Sigmoid colon (tissue), 7 donors: ENCODE results near the gene SPAG16. TPM values are rescaled to one million over a fixed set of nuclear protein-coding genes. Genes with fewer than 3 reads are reported as not detected.

Source experiments
- DNase-seq: peaks from one replicate; pipeline ENCODE4 v3.0.0-alpha.2; 2019
- H3K27ac ChIP-seq, 4 donors: fragments of 200-600 bp; sonication (generic); one replicate each; pipeline ENCODE4 v1.5.1; 2016 to 2019; ENCODE audit warnings: mild to moderate bottlenecking in 1 of 4
- H3K27me3 ChIP-seq, 3 donors: fragments of 200-600 bp; sonication (generic); one replicate each; pipeline ENCODE4 v1.5.1; 2019; ENCODE audit warnings: mild to moderate bottlenecking in 1 of 3
- H3K36me3 ChIP-seq, 4 donors: fragments of 200-600 bp; sonication (generic); one replicate each; pipeline ENCODE4 v1.5.1; 2016 to 2019
- H3K4me1 ChIP-seq, 4 donors: fragments of 200-600 bp; sonication (generic); one replicate each; pipeline ENCODE4 v1.5.1; 2017 to 2019
- H3K4me3 ChIP-seq, 4 donors: fragments of 200-600 bp; sonication (generic); one replicate each; pipeline ENCODE4 v1.5.1; 2017 to 2019; ENCODE audit warnings: mild to moderate bottlenecking in 2 of 4, moderate library complexity in 1 of 4
- H3K9me3 ChIP-seq, 4 donors: fragments of 200-600 bp in 3 of 4; sonication (generic) in 3 of 4; one replicate each; pipeline versions ENCODE4 v1.5.1 to v1.6.1; 2013 to 2019
- CTCF ChIP-seq, 4 experiments: fragments of 450-650 bp in 3 of 4; fragments of 200-600 bp in 1 of 4; IDR thresholded peaks; one replicate each; pipeline ENCODE4 v1.5.1; 2016 to 2019; ENCODE audit warnings: antibody characterized with exemption in 4 of 4, mild to moderate bottlenecking in 3 of 4, moderate library complexity in 2 of 4
- EP300 ChIP-seq, 4 donors: sonication (generic); formaldehyde crosslinking; IDR thresholded peaks; one replicate each; pipeline ENCODE4 v1.6.1; 2017; ENCODE audit warnings: antibody characterized with exemption in 4 of 4
- POLR2A ChIP-seq, 2 donors: fragments of 450-650 bp; IDR thresholded peaks; one replicate each; pipeline ENCODE4 v1.6.1; 2016; ENCODE audit warnings: antibody characterized with exemption in 2 of 2, mild to moderate bottlenecking in 2 of 2, moderate library complexity in 2 of 2
- POLR2AphosphoS5 ChIP-seq, 4 donors: sonication (generic); formaldehyde crosslinking; IDR thresholded peaks; one replicate each; pipeline ENCODE4 v1.6.1; 2017; ENCODE audit warnings: antibody characterized with exemption in 4 of 4
- WGBS, 2 donors: extraction: QIAGEN DNeasy Blood & Tissue Kit; methylation state at CpG; one replicate each; pipeline ENCODE4 v1.1.7; 2013; 5-methylcytosine and 5-hydroxymethylcytosine counted together
- intact Hi-C: fragments of 100-400 bp; cut with DNase I; formaldehyde crosslinking; loops from one replicate; pipeline ENCODE4 v1.15.1; 2023
- polyA plus RNA-seq, 3 donors: library from polyadenylated mRNA; stranded (reverse); fragments of 200-250 nt; gene quantifications; one replicate each; pipeline ENCODE4 v1.2.3, GENCODE V29; 2013
- total RNA-seq, 4 donors: library from RNA; depleted of rRNA; stranded (reverse); fragments of >200 nt; gene quantifications; one replicate each; pipeline ENCODE4 v1.1.0, GENCODE V29; 2016
- donor health status: healthy with polysubstance abuse.
- donor health status: Bipolar disorder and iron deficiency.
- donor health status: healthy.

The SPAG16 gene
- total and polyA plus RNA-seq, 7 donors = 13.1 to 70.3 (median 36.0) TPM

GRCh38 chr2:214180071-214180470 is 895.8 kb downstream of the SPAG16 start:
- Histone ChIP-seq H3K4me1 (peaks cover 0 to 9% (median 0%) of the 10 kb centered on the region in 4 donors), H3K4me3 (no peak overlapping the region), H3K36me3 (no peaks in the 10 kb centered on the region), H3K27me3 (no peaks in the 10 kb centered on the region), H3K9me3 (no peaks in the 10 kb centered on the region), H3K27ac (no peak overlapping the region)
- TF ChIP-seq POLR2A (IDR thresholded peaks at IDR 0.05) (no peak), EP300 (IDR thresholded peaks at IDR 0.05) (no peak), CTCF (IDR thresholded peaks at IDR 0.05) (no peak), POLR2AphosphoS5 (IDR thresholded peaks at IDR 0.05) (no peak)
- intact Hi-C loops = no loop called here
- 91 to 93% methylated on average over 1 of the region's 1 CpG for WGBS, 2 donors
- DNase-seq = no peak

- no peak overlapping the region for H3K4me3 ChIP-seq
- H3K27ac ChIP-seq = no peak overlapping the region
- TF ChIP-seq CTCF (IDR thresholded peaks at IDR 0.05) (no peak), POLR2AphosphoS5 (IDR thresholded peaks at IDR 0.05) (no peak)
- peaks cover 0 to 9% (median 0%) of the 10 kb centered on the region in 4 donors for H3K4me1 ChIP-seq
- intact Hi-C loops = no loop called here
- no peaks in the 10 kb centered on the region for H3K36me3 ChIP-seq
- 54 to 76% methylated on average over 3 of the region's 3 CpGs for WGBS, 2 donors
- no peak for DNase-seq
- no peaks in the 10 kb centered on the region for H3K27me3 ChIP-seq
- no peaks in the 10 kb centered on the region for H3K9me3 ChIP-seq
Observed at GRCh38 chr2:214180686-214181085, 896.4 kb downstream of the SPAG16 start.

- 28 to 42% methylated on average over 2 of the region's 2 CpGs for WGBS, 2 donors
Observed at GRCh38 chr2:214184461-214184860, 900.2 kb downstream of the SPAG16 start.

GRCh38 chr2:214185546-214185945 is 901.3 kb downstream of the SPAG16 start:
- no peak for DNase-seq
- 71 to 76% methylated on average over 2 of the region's 2 CpGs for WGBS, 2 donors
- Histone ChIP-seq H3K27ac (no peak overlapping the region), H3K27me3 (no peaks in the 10 kb centered on the region), H3K4me3 (no peak overlapping the region), H3K9me3 (no peaks in the 10 kb centered on the region), H3K4me1 (no peaks in the 10 kb centered on the region), H3K36me3 (no peaks in the 10 kb centered on the region)
- TF ChIP-seq POLR2A (IDR thresholded peaks at IDR 0.05) = no peak
- no peak for TF ChIP-seq EP300 (IDR thresholded peaks at IDR 0.05)
- TF ChIP-seq POLR2AphosphoS5 (IDR thresholded peaks at IDR 0.05) = no peak
- no peak for TF ChIP-seq CTCF (IDR thresholded peaks at IDR 0.05)
- intact Hi-C loops = no loop called here

More at GRCh38 chr2:214184461-214184860, 900.2 kb downstream of the SPAG16 start:
- no peak overlapping the region for H3K4me3 ChIP-seq
- TF ChIP-seq POLR2A (IDR thresholded peaks at IDR 0.05) (no peak), EP300 (IDR thresholded peaks at IDR 0.05) (no peak), CTCF (IDR thresholded peaks at IDR 0.05) (no peak), POLR2AphosphoS5 (IDR thresholded peaks at IDR 0.05) (no peak)
- no peaks in the 10 kb centered on the region for H3K4me1 ChIP-seq
- H3K27me3 ChIP-seq = no peaks in the 10 kb centered on the region
- intact Hi-C loops = no loop called here
- H3K9me3 ChIP-seq = no peaks in the 10 kb centered on the region
- no peak for DNase-seq
- H3K27ac ChIP-seq = no peak overlapping the region
- no peaks in the 10 kb centered on the region for H3K36me3 ChIP-seq

- Histone ChIP-seq H3K4me3 (no peak overlapping the region), H3K27me3 (no peaks in the 10 kb centered on the region), H3K9me3 (no peaks in the 10 kb centered on the region), H3K27ac (peak overlapping the region in 1 of 4 donors; percentile 18), H3K36me3 (no peaks in the 10 kb centered on the region), H3K4me1 (peaks cover 0 to 22% (median 7%) of the 10 kb centered on the region in 4 donors)
- TF ChIP-seq POLR2A (IDR thresholded peaks at IDR 0.05) (no peak), CTCF (IDR thresholded peaks at IDR 0.05) (no peak), EP300 (IDR thresholded peaks at IDR 0.05) (no peak), POLR2AphosphoS5 (IDR thresholded peaks at IDR 0.05) (peak in 1 of 4 donors; percentile 35)
- no peak for DNase-seq
- intact Hi-C loops = no loop called here
- 88 to 90% methylated on average over 3 of the region's 3 CpGs for WGBS, 2 donors
Observed at GRCh38 chr2:214192711-214193110, 908.4 kb downstream of the SPAG16 start.
